Sigmoid colon (tissue), 7 donors: ENCODE results near the gene RBKS. TPM values are rescaled to one million over a fixed set of nuclear protein-coding genes. Genes with fewer than 3 reads are reported as not detected.

ENCODE experiments used
- DNase-seq: peaks from one replicate; pipeline ENCODE4 v3.0.0-alpha.2; 2019
- H3K27ac ChIP-seq, 4 donors: fragments of 200-600 bp; sonication (generic); one replicate each; pipeline ENCODE4 v1.5.1; 2016 to 2019; ENCODE audit warnings: mild to moderate bottlenecking in 1 of 4
- H3K27me3 ChIP-seq, 3 donors: fragments of 200-600 bp; sonication (generic); one replicate each; pipeline ENCODE4 v1.5.1; 2019; ENCODE audit warnings: mild to moderate bottlenecking in 1 of 3
- H3K36me3 ChIP-seq, 4 donors: fragments of 200-600 bp; sonication (generic); one replicate each; pipeline ENCODE4 v1.5.1; 2016 to 2019
- H3K4me1 ChIP-seq, 4 donors: fragments of 200-600 bp; sonication (generic); one replicate each; pipeline ENCODE4 v1.5.1; 2017 to 2019
- H3K4me3 ChIP-seq, 4 donors: fragments of 200-600 bp; sonication (generic); one replicate each; pipeline ENCODE4 v1.5.1; 2017 to 2019; ENCODE audit warnings: mild to moderate bottlenecking in 2 of 4, moderate library complexity in 1 of 4
- H3K9me3 ChIP-seq, 4 donors: fragments of 200-600 bp in 3 of 4; sonication (generic) in 3 of 4; one replicate each; pipeline versions ENCODE4 v1.5.1 to v1.6.1; 2013 to 2019
- EP300 ChIP-seq, 4 donors: sonication (generic); formaldehyde crosslinking; IDR thresholded peaks; one replicate each; pipeline ENCODE4 v1.6.1; 2017; ENCODE audit warnings: antibody characterized with exemption in 4 of 4
- POLR2A ChIP-seq, 2 donors: fragments of 450-650 bp; IDR thresholded peaks; one replicate each; pipeline ENCODE4 v1.6.1; 2016; ENCODE audit warnings: antibody characterized with exemption in 2 of 2, mild to moderate bottlenecking in 2 of 2, moderate library complexity in 2 of 2
- POLR2AphosphoS5 ChIP-seq, 4 donors: sonication (generic); formaldehyde crosslinking; IDR thresholded peaks; one replicate each; pipeline ENCODE4 v1.6.1; 2017; ENCODE audit warnings: antibody characterized with exemption in 4 of 4
- WGBS, 2 donors: extraction: QIAGEN DNeasy Blood & Tissue Kit; methylation state at CpG; one replicate each; pipeline ENCODE4 v1.1.7; 2013; 5-methylcytosine and 5-hydroxymethylcytosine counted together
- intact Hi-C: fragments of 100-400 bp; cut with DNase I; formaldehyde crosslinking; loops from one replicate; pipeline ENCODE4 v1.15.1; 2023
- polyA plus RNA-seq, 3 donors: library from polyadenylated mRNA; stranded (reverse); fragments of 200-250 nt; gene quantifications; one replicate each; pipeline ENCODE4 v1.2.3, GENCODE V29; 2013
- total RNA-seq, 4 donors: library from RNA; depleted of rRNA; stranded (reverse); fragments of >200 nt; gene quantifications; one replicate each; pipeline ENCODE4 v1.1.0, GENCODE V29; 2016
- TF ChIP-seq, protein P1 (sequence below), 4 experiments: fragments of 450-650 bp in 3 of 4; fragments of 200-600 bp in 1 of 4; IDR thresholded peaks; one replicate each; pipeline ENCODE4 v1.5.1; 2016 to 2019; ENCODE audit warnings: antibody characterized with exemption in 4 of 4, mild to moderate bottlenecking in 3 of 4, moderate library complexity in 2 of 4
- donor health status: healthy with polysubstance abuse.
- donor health status: Bipolar disorder and iron deficiency.
- donor health status: healthy.

The RBKS gene
- total and polyA plus RNA-seq, 7 donors: 0.55 to 28.0 (median 3.1) TPM

GRCh38 chr2:27878825-27879224 is 11.4 kb downstream of the RBKS start:
- WGBS, 2 donors: 78 to 94% methylated on average over 2 of the region's 2 CpGs

DNA sequence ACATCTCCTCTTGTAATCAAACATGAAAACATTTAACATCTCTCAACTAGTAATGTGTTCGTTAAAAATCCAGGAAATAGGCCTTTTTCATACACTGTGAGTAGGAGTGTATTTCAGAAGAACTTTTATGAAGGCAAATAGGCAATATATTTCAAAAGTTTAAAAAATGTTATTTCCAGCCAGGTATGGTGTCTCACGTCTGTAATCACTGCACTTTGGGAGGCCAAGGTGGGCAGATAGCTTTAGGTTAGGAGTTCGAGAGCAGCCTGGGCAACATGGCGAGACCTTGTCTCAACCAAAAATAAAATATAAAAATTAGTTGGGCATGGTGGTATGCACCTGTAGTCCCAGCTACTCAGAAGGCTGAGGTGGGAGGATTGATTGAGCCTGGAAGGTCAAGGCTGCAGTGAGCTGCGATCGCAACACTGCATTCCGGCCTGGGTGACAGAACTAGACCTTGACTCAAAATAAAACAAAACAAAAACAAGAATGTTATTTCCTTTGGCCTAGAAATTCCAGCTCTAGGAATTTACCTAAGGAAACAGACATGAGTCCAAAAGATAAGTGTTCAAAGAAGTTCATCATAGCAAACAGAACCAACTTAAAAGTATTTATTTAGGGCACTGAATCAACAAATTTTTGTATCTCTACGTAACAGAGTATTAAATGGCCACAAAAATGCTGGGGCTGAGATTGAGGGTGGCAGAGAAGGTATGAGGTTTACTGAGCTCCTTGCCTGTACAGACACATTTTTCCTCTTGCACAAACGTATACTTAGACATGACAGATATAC is 14.9 kb downstream of the RBKS start:
- Histone ChIP-seq H3K9me3 (no peaks in the 10 kb centered on the region), H3K4me3 (no peak overlapping the region), H3K36me3 (no peaks in the 10 kb centered on the region), H3K27ac (no peak overlapping the region), H3K27me3 (no peaks in the 10 kb centered on the region), H3K4me1 (no peaks in the 10 kb centered on the region)
- intact Hi-C loops: no loop called here
- 83 to 84% methylated on average over 9 of the region's 9 CpGs for WGBS, 2 donors
- no peak for DNase-seq
- TF ChIP-seq EP300 (IDR thresholded peaks at IDR 0.05): no peak
- TF ChIP-seq POLR2A (IDR thresholded peaks at IDR 0.05): no peak
- TF ChIP-seq POLR2AphosphoS5 (IDR thresholded peaks at IDR 0.05): no peak
- TF ChIP-seq, protein P1, sequence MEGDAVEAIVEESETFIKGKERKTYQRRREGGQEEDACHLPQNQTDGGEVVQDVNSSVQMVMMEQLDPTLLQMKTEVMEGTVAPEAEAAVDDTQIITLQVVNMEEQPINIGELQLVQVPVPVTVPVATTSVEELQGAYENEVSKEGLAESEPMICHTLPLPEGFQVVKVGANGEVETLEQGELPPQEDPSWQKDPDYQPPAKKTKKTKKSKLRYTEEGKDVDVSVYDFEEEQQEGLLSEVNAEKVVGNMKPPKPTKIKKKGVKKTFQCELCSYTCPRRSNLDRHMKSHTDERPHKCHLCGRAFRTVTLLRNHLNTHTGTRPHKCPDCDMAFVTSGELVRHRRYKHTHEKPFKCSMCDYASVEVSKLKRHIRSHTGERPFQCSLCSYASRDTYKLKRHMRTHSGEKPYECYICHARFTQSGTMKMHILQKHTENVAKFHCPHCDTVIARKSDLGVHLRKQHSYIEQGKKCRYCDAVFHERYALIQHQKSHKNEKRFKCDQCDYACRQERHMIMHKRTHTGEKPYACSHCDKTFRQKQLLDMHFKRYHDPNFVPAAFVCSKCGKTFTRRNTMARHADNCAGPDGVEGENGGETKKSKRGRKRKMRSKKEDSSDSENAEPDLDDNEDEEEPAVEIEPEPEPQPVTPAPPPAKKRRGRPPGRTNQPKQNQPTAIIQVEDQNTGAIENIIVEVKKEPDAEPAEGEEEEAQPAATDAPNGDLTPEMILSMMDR (IDR thresholded peaks at IDR 0.05): no peak

More at GRCh38 chr2:27878825-27879224, 11.4 kb downstream of the RBKS start:
- H3K9me3 ChIP-seq: no peaks in the 10 kb centered on the region
- H3K4me1 ChIP-seq: no peaks in the 10 kb centered on the region
- H3K4me3 ChIP-seq: no peak overlapping the region
- no peaks in the 10 kb centered on the region for H3K36me3 ChIP-seq
- DNase-seq: no peak
- intact Hi-C loops: no loop called here
- TF ChIP-seq, protein P1 (IDR thresholded peaks at IDR 0.05): no peak
- no peak for TF ChIP-seq POLR2A (IDR thresholded peaks at IDR 0.05)
- TF ChIP-seq POLR2AphosphoS5 (IDR thresholded peaks at IDR 0.05): no peak
- TF ChIP-seq EP300 (IDR thresholded peaks at IDR 0.05): no peak
- no peak overlapping the region for H3K27ac ChIP-seq
- H3K27me3 ChIP-seq: no peaks in the 10 kb centered on the region

DNA sequence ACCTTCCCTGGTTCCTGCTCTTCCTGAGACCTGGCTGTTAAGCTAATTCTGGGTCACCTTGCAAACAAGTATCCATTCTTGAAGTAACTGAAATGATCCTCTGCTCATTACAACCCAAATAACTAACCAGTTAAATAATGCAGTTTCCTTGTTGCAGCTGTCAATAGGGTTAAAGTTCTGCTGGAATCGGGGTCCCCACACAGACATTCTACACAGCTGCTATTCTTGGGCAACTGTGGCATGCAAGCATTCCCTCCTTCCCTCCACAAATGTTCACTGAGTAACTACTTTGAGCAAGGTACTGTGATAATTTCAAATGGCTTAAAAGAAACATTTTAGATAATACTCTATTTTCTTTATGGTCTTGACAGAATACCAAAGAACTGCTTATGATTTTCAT is 17.1 kb downstream of the RBKS start:
- H3K27me3 ChIP-seq: no peaks in the 10 kb centered on the region
- DNase-seq: no peak
- intact Hi-C loops: no loop called here
- H3K36me3 ChIP-seq: no peaks in the 10 kb centered on the region
- H3K4me1 ChIP-seq: no peaks in the 10 kb centered on the region
- H3K27ac ChIP-seq: no peak overlapping the region
- TF ChIP-seq, protein P1 (IDR thresholded peaks at IDR 0.05): no peak
- no peak for TF ChIP-seq POLR2AphosphoS5 (IDR thresholded peaks at IDR 0.05)
- H3K9me3 ChIP-seq: no peaks in the 10 kb centered on the region
- WGBS, 2 donors: 67 to 81% methylated on average over 1 of the region's 1 CpG
- H3K4me3 ChIP-seq: no peak overlapping the region

DNA sequence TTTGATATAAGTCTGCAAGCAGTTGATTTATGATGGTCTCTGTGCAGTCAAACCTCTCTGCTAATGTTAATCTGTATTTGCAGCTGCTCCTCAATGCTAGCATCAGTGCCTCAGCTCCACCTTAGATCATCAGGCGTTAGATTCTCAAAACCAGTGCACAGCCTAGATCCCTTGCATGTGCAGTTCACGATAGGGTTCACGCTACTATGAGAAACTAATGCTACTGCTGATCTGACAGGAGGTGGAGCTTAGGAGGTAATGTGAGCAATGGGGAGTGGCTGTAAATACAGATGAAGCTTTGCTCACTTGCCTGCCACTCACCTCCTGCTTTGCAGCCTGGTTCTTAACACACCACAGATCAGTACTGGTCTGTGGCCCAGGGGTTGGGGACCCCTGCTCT is 18.4 kb downstream of the RBKS start:
- no peaks in the 10 kb centered on the region for H3K9me3 ChIP-seq
- no peaks in the 10 kb centered on the region for H3K36me3 ChIP-seq
- peaks cover 0 to 4% (median under 1%) of the 10 kb centered on the region in 4 donors for H3K4me1 ChIP-seq
- H3K4me3 ChIP-seq: no peak overlapping the region
- no peak for TF ChIP-seq POLR2AphosphoS5 (IDR thresholded peaks at IDR 0.05)
- WGBS, 2 donors: 91 to 96% methylated on average over 3 of the region's 3 CpGs
- H3K27ac ChIP-seq: no peak overlapping the region
- intact Hi-C loops: no loop called here
- DNase-seq: no peak
- no peaks in the 10 kb centered on the region for H3K27me3 ChIP-seq

GRCh38 chr2:27870724-27871123 is 19.5 kb downstream of the RBKS start:
- Histone ChIP-seq H3K27ac (no peak overlapping the region), H3K27me3 (no peaks in the 10 kb centered on the region), H3K4me1 (peaks cover 0 to 13% (median 6%) of the 10 kb centered on the region in 4 donors), H3K36me3 (no peaks in the 10 kb centered on the region), H3K4me3 (no peak overlapping the region), H3K9me3 (no peaks in the 10 kb centered on the region)
- 96 to 97% methylated on average over 3 of the region's 3 CpGs for WGBS, 2 donors
- intact Hi-C loops: no loop called here
- no peak for DNase-seq
- TF ChIP-seq EP300 (IDR thresholded peaks at IDR 0.05): no peak
- TF ChIP-seq, protein P1 (IDR thresholded peaks at IDR 0.05): no peak
- no peak for TF ChIP-seq POLR2A (IDR thresholded peaks at IDR 0.05)
- no peak for TF ChIP-seq POLR2AphosphoS5 (IDR thresholded peaks at IDR 0.05)
